GM12878 (cell line): ENCODE results near the gene CHAD. TPM values are rescaled to one million over a fixed set of nuclear protein-coding genes. Genes with fewer than 3 reads are reported as not detected.

Experiments
- ATAC-seq: fragments of 200-7000 bp; cut with Tn5 transposase; 3 replicates; pipeline ENCODE4 v1.9.1; 2020; ENCODE audit warnings: mild to moderate bottlenecking, moderate library complexity
- BruUV-seq: library from RNA; stranded (reverse); fragments of 400-500 nt; replicated peaks from 2 replicates; lab custom pipeline; 2021; lab: Mats Ljungman, UMichigan
- CTCF ChIA-PET: fragments of 300-600 bp; sonication (Branson Sonifier 250); formaldehyde crosslinking; extraction: SDS; loops from one replicate; lab custom pipeline; 2021; ENCODE audit warnings: inconsistent platforms; lab: Yijun Ruan, JAX
- POLR2A ChIA-PET: fragments of 350-600 bp; formaldehyde crosslinking; extraction: SDS; loops from one replicate; lab custom pipeline; 2021; ENCODE audit warnings: inconsistent platforms; lab: Charles Lee
- RAD21 ChIA-PET: fragments of 300-600 bp; sonication (Branson Sonifier 250); formaldehyde crosslinking; loops from one replicate; lab custom pipeline; 2023; ENCODE audit warnings: antibody characterized with exemption; ENCODE audit not compliant: unreplicated experiment; lab: Charles Lee
- SMC1A ChIA-PET: fragments of 300-600 bp; sonication (Branson Sonifier 250); formaldehyde crosslinking; loops from one replicate; lab custom pipeline; 2023; ENCODE audit not compliant: unreplicated experiment, uncharacterized antibody; lab: Charles Lee
- DNase-seq: peaks from one replicate; pipeline ENCODE4 v3.0.0-alpha.2; 2011; ENCODE audit warnings: low read depth, low spot score
- FAIRE-seq: peaks from 3 replicates; lab custom pipeline; 2011; peaks lifted over from hg19 to GRCh38; lab: Jason Lieb, UNC
- H2AFZ ChIP-seq: 2 replicates; pipeline ENCODE4 v1.6.0; 2011; ENCODE audit warnings: low read depth, low read length, control low read depth; ENCODE audit not compliant: control insufficient read depth
- H3K27ac ChIP-seq: 2 replicates; pipeline ENCODE4 v1.5.1; 2011; ENCODE audit warnings: control low read depth; ENCODE audit not compliant: control insufficient read depth, insufficient read depth
- H3K27me3 ChIP-seq, 2 experiments: replicated peaks in 1 of 2; 2 replicates each; pipeline versions ENCODE4 v1.6.0 to v1.6.1; 2011; ENCODE audit warnings: low read length in 1 of 2; ENCODE audit not compliant: control insufficient read depth in 2 of 2, insufficient read depth in 2 of 2
- H3K36me3 ChIP-seq, 2 experiments: 2 replicates each; pipeline ENCODE4 v1.5.1; 2011; ENCODE audit warnings: low read length in 1 of 2; ENCODE audit not compliant: control insufficient read depth in 2 of 2, insufficient read depth in 2 of 2
- H3K4me1 ChIP-seq: 2 replicates; pipeline ENCODE4 v1.6.1; 2011; ENCODE audit warnings: mild to moderate bottlenecking, low read length, moderate library complexity, mixed read lengths; ENCODE audit not compliant: control insufficient read depth, insufficient read depth
- H3K4me2 ChIP-seq: 2 replicates; pipeline ENCODE4 v1.6.0; 2011; ENCODE audit warnings: control low read depth; ENCODE audit not compliant: control insufficient read depth, insufficient read depth
- H3K4me3 ChIP-seq: fragments of 200-600 bp; sonication (generic); 2 replicates; pipeline ENCODE4 v1.5.1; 2016
- H3K79me2 ChIP-seq: 2 replicates; pipeline ENCODE4 v1.6.0; 2011; ENCODE audit warnings: low read length; ENCODE audit not compliant: control insufficient read depth, insufficient read depth
- H3K9ac ChIP-seq: 2 replicates; pipeline ENCODE4 v1.8.0; 2011; ENCODE audit warnings: low read length, control low read depth, mixed read lengths; ENCODE audit not compliant: control insufficient read depth, insufficient read depth
- H3K9me3 ChIP-seq: replicated peaks from 3 replicates; pipeline ENCODE4 v1.5.1; 2011; ENCODE audit warnings: mild to moderate bottlenecking, low read length; ENCODE audit not compliant: control insufficient read depth, insufficient read depth
- H4K20me1 ChIP-seq: 2 replicates; pipeline ENCODE4 v1.6.0; 2011; ENCODE audit not compliant: control insufficient read depth, insufficient read depth
- DPF2 ChIP-seq: fragments of 450-650 bp; IDR thresholded peaks from 2 replicates; pipeline ENCODE4 v1.6.1; 2017; ENCODE audit warnings: mild to moderate bottlenecking
- E2F8 ChIP-seq: fragments of 450-650 bp; IDR thresholded peaks from 2 replicates; pipeline ENCODE4 v1.6.1; 2018; ENCODE audit warnings: mild to moderate bottlenecking, low read depth, moderate library complexity; ENCODE audit not compliant: partially characterized antibody
- NFYA ChIP-seq: IDR thresholded peaks from 2 replicates; pipeline ENCODE4 v1.6.1; 2011; ENCODE audit warnings: low read depth, mild to moderate bottlenecking, low read length, improper control_type of control experiment, borderline replicate concordance
- NKRF ChIP-seq: fragments of 450-650 bp; conservative IDR thresholded peaks from 2 replicates; pipeline ENCODE4 v1.6.1; 2017; ENCODE audit warnings: mild to moderate bottlenecking, moderate library complexity
- NRF1 ChIP-seq: conservative IDR thresholded peaks from 2 replicates; pipeline ENCODE4 v1.6.1; 2011; ENCODE audit warnings: mild to moderate bottlenecking, low read depth, low read length, improper control_type of control experiment
- PAX5 ChIP-seq: IDR thresholded peaks from 2 replicates; pipeline ENCODE4 v1.6.1; 2011; ENCODE audit warnings: low read depth, low read length, borderline replicate concordance
- POLR2AphosphoS2 ChIP-seq: IDR thresholded peaks from 2 replicates; pipeline ENCODE4 v1.6.1; 2011; ENCODE audit warnings: low read depth, mild to moderate bottlenecking, low read length, improper control_type of control experiment, moderate library complexity
- RB1 ChIP-seq: fragments of 450-650 bp; formaldehyde crosslinking; IDR thresholded peaks from 2 replicates; pipeline ENCODE4 v1.6.1; 2017; ENCODE audit warnings: mild to moderate bottlenecking, borderline replicate concordance
- RCOR1 ChIP-seq: conservative IDR thresholded peaks from 2 replicates; pipeline ENCODE4 v1.6.1; 2012; ENCODE audit warnings: low read depth, low read length, improper control_type of control experiment
- SPI1 ChIP-seq: IDR thresholded peaks from 2 replicates; pipeline ENCODE4 v1.6.1; 2011; ENCODE audit warnings: low read depth, mild to moderate bottlenecking, low read length, moderate library complexity, borderline replicate concordance; ENCODE audit not compliant: insufficient read depth
- SREBF2 ChIP-seq: IDR thresholded peaks from 2 replicates; pipeline ENCODE4 v1.6.1; 2012; ENCODE audit warnings: mild to moderate bottlenecking, low read length
- STAT1 ChIP-seq: fragments of 450-650 bp; conservative IDR thresholded peaks from 2 replicates; pipeline ENCODE4 v1.6.1; 2014; ENCODE audit warnings: antibody characterized with exemption, mild to moderate bottlenecking
- ZBTB33 ChIP-seq: fragments of 450-650 bp; IDR thresholded peaks from 2 replicates; pipeline ENCODE4 v1.6.1; 2017; ENCODE audit warnings: mild to moderate bottlenecking
- ZNF217 ChIP-seq: fragments of 450-650 bp; IDR thresholded peaks from 2 replicates; pipeline ENCODE4 v1.6.1; 2017; ENCODE audit warnings: antibody characterized with exemption, mild to moderate bottlenecking
- WGBS: methylation state at CpG from one replicate; pipeline ENCODE4 v1.1.6; 2016; ENCODE audit warnings: low lambda C conversion rate; ENCODE audit not compliant: insufficient replicate concordance, insufficient coverage; ENCODE audit errors: missing lambda C conversion rate; 5-methylcytosine and 5-hydroxymethylcytosine counted together
- in situ Hi-C: fragments of 300-500 bp; cut with MboI; formaldehyde crosslinking; loops from 9 replicates; pipeline ENCODE4 v1.14.3; 2018; ENCODE audit warnings: mixed read lengths
- intact Hi-C: fragments of 100-400 bp; cut with micrococcal nuclease; formaldehyde crosslinking; loops from one replicate; pipeline ENCODE4 v1.14.2; 2022; ENCODE audit not compliant: unreplicated experiment
- polyA plus RNA-seq, 11 experiments: library from polyadenylated mRNA; depleted of rRNA in 4 of 11; unstranded in 6 of 11; stranded (reverse) in 5 of 11; fragments of >200 nt; fragmentation: Nextera tagmentation in 4 of 11; fragmentation: Illumina TruSeq in 1 of 11; extraction: Ambion mirVana in 4 of 11; extraction: Trizol in 1 of 11; gene quantifications; 1 replicate in 1 of 11; 2 replicates in 10 of 11; pipeline versions ENCODE4 v1.2.1 to v1.2.3, GENCODE V29; 2011 to 2016; ENCODE audit warnings: inconsistent platforms in 2 of 11, missing spikeins in 2 of 11, low read depth in 1 of 11
- total RNA-seq, 4 experiments: library from RNA; depleted of rRNA in 3 of 4; stranded (reverse); fragments of >200 nt in 3 of 4; fragmentation: Illumina TruSeq in 1 of 4; extraction: Trizol in 1 of 4; gene quantifications; 2 replicates each; pipeline versions ENCODE4 v1.2.1 to v1.2.3, GENCODE V29; 2013 to 2021

CHAD gene
- total and polyA plus RNA-seq, 10 of the 15 experiments (the other 5 are each of a cell fraction or from before 2014, with no cell fraction given) = 0.06 TPM; not detected in 9

- no peaks in the 10 kb centered on the region for H3K79me2 ChIP-seq
- no TSS peak for BruUV-seq
- no peak for FAIRE-seq
- TF ChIP-seq RB1 (no peak), PAX5 (no peak), SREBF2 (no peak), SPI1 (no peak), ZNF217 (no peak), NKRF (no peak), DPF2 (no peak), RCOR1 (no peak), STAT1 (no peak), ZBTB33 (no peak), NFYA (no peak), E2F8 (no peak), NRF1 (no peak), POLR2AphosphoS2 (no peak)
- H3K9me3 ChIP-seq = no peaks in the 10 kb centered on the region
- 87% methylated on average over 7 of the region's 7 CpGs for WGBS
- H3K27me3 ChIP-seq = no peaks in the 10 kb centered on the region
- no peaks in the 10 kb centered on the region for H3K4me1 ChIP-seq
- no peak for ATAC-seq
- H3K4me2 ChIP-seq = peak overlapping the region; percentile 64; the same call in 1 of the 2 replicates
- peaks cover 0 to 7% of the 10 kb centered on the region in 2 experiments; a peak in 2 of 4 replicates for H3K36me3 ChIP-seq
- H3K9ac ChIP-seq = no peak overlapping the region
- CTCF ChIA-PET = interaction anchor here (1.0 to 2.4 kb wide), 10 partner anchors 62 to 216 kb away, joined by 3 to 36 read pairs (median 6); partner anchors contain the start of genes LRRC59 and SPATA20
- intact Hi-C loops (no loop called here), in situ Hi-C loops (loop anchor here (10.0 kb wide), 1 partner anchor 145 kb away; no protein-coding TSS in a partner anchor)
- POLR2A ChIA-PET = no interaction called here
- RAD21 ChIA-PET = interaction anchor here (0.9 to 2.4 kb wide), 6 partner anchors 59 to 280 kb away, joined by 3 to 17 read pairs (median 8); partner anchors contain the start of gene LRRC59
- no peaks in the 10 kb centered on the region for H4K20me1 ChIP-seq
- SMC1A ChIA-PET = interaction anchor here (1.1 to 1.6 kb wide), 3 partner anchors 89 to 280 kb away, joined by 3 to 14 read pairs (median 6); no protein-coding TSS in a partner anchor
- no peak overlapping the region for H3K4me3 ChIP-seq
- H3K27ac ChIP-seq = no peak overlapping the region
- no peak for DNase-seq
- no peak overlapping the region for H2AFZ ChIP-seq
Observed at GRCh38 chr17:50480142-50480764, 11.6 kb upstream of the CHAD start.
